GM23248 (cell line): ENCODE measurements around the gene HMG20B. TPM values are rescaled to one million over a fixed set of nuclear protein-coding genes. Genes with fewer than 3 reads are reported as not detected.

Experiments used
- DNase-seq: peaks from one replicate; pipeline ENCODE4 v3.0.0-alpha.2; 2015
- H2AFZ ChIP-seq: fragments of 200-600 bp; sonication (generic); 2 replicates; pipeline ENCODE4 v1.6.1; 2016; ENCODE audit warnings: antibody characterized with exemption
- H3F3A ChIP-seq: fragments of 200-600 bp; sonication (generic); 2 replicates; pipeline ENCODE4 v1.6.1; 2016; ENCODE audit warnings: mild to moderate bottlenecking, antibody characterized with exemption, mixed run types; ENCODE audit not compliant: insufficient read depth
- H3K27ac ChIP-seq: fragments of 200-600 bp; sonication (generic); 2 replicates; pipeline ENCODE4 v1.5.1; 2016; ENCODE audit warnings: mild to moderate bottlenecking
- H3K27me3 ChIP-seq: fragments of 200-600 bp; sonication (generic); replicated peaks from 2 replicates; pipeline ENCODE4 v1.6.1; 2016; ENCODE audit warnings: mild to moderate bottlenecking; ENCODE audit not compliant: insufficient read depth
- H3K36me3 ChIP-seq: fragments of 200-600 bp; sonication (generic); 2 replicates; pipeline ENCODE4 v1.6.1; 2016; ENCODE audit warnings: low read depth, mild to moderate bottlenecking
- H3K4me1 ChIP-seq: fragments of 200-600 bp; sonication (generic); 2 replicates; pipeline ENCODE4 v1.6.1; 2016; ENCODE audit warnings: mild to moderate bottlenecking; ENCODE audit not compliant: insufficient read depth
- H3K4me2 ChIP-seq: fragments of 200-600 bp; sonication (generic); one replicate; pipeline ENCODE4 v1.6.1; 2016; ENCODE audit warnings: mild to moderate bottlenecking; ENCODE audit not compliant: unreplicated experiment
- H3K4me3 ChIP-seq: fragments of 200-600 bp; sonication (generic); 2 replicates; pipeline ENCODE4 v1.5.1; 2016; ENCODE audit warnings: mild to moderate bottlenecking
- H3K79me2 ChIP-seq: fragments of 200-600 bp; sonication (generic); 2 replicates; pipeline ENCODE4 v1.6.1; 2016; ENCODE audit warnings: mild to moderate bottlenecking; ENCODE audit not compliant: insufficient read depth
- H3K9ac ChIP-seq: fragments of 200-600 bp; sonication (generic); 2 replicates; pipeline ENCODE4 v1.6.1; 2016; ENCODE audit warnings: mild to moderate bottlenecking
- H3K9me2 ChIP-seq: fragments of 200-600 bp; sonication (generic); 2 replicates; pipeline ENCODE4 v1.6.1; 2016; ENCODE audit warnings: mixed run types, mild to moderate bottlenecking, moderate library complexity; ENCODE audit not compliant: insufficient read depth
- H3K9me3 ChIP-seq: fragments of 200-600 bp; sonication (generic); one replicate; pipeline ENCODE4 v1.6.1; 2017; ENCODE audit warnings: low read depth
- H4K20me1 ChIP-seq: fragments of 200-600 bp; sonication (generic); 2 replicates; pipeline ENCODE4 v1.6.0; 2016; ENCODE audit not compliant: insufficient read depth
- EZH2 ChIP-seq: fragments of 200-600 bp; sonication (generic); IDR thresholded peaks from 2 replicates; pipeline ENCODE4 v1.6.1; 2018; ENCODE audit warnings: antibody characterized with exemption, mild to moderate bottlenecking; ENCODE audit not compliant: insufficient read depth, poor library complexity, severe bottlenecking
- EZH2phosphoT487 ChIP-seq: fragments of 200-600 bp; sonication (generic); IDR thresholded peaks from 2 replicates; pipeline ENCODE4 v1.6.1; 2018; ENCODE audit warnings: antibody characterized with exemption, moderate library complexity, mild to moderate bottlenecking, low read depth; ENCODE audit not compliant: insufficient read depth
- WGBS, 2 experiments: methylation state at CpG; one replicate each; pipeline ENCODE4 v1.1.6; 2015 to 2017; ENCODE audit warnings: low lambda C conversion rate in 2 of 2, low coverage in 1 of 2; ENCODE audit errors: missing lambda C conversion rate in 2 of 2; 5-methylcytosine and 5-hydroxymethylcytosine counted together
- in situ Hi-C: fragments of 300-500 bp; cut with MboI; formaldehyde crosslinking; loops from 2 replicates; pipeline ENCODE4 v1.15.0; 2020
- polyA plus RNA-seq: library from polyadenylated mRNA; unstranded; fragments of >200 nt; fragmentation: Nextera tagmentation; extraction: Ambion mirVana; gene quantifications from 2 replicates; pipeline ENCODE4 v1.2.1, GENCODE V29; 2016
- total RNA-seq: library from RNA; depleted of rRNA; stranded (reverse); fragments of >200 nt; shearing (Covaris generic); gene quantifications from 2 replicates; pipeline ENCODE4 v1.2.3, GENCODE V29; 2014

Gene HMG20B
- total and polyA plus RNA-seq, 2 experiments from 2014 or later: 83.9 to 112 TPM

- no peaks in the 10 kb centered on the region; the same call in 1 of the 2 replicates for H3F3A ChIP-seq
- in situ Hi-C loops: loop anchor here (25.0 kb wide), 1 partner anchor 297 kb away; no protein-coding TSS in a partner anchor
- no peaks in the 10 kb centered on the region for H3K9me3 ChIP-seq
- no peaks in the 10 kb centered on the region for H3K9me2 ChIP-seq
- H3K4me2 ChIP-seq: no peak overlapping the region
- H3K79me2 ChIP-seq: no peaks in the 10 kb centered on the region
- no peaks in the 10 kb centered on the region for H4K20me1 ChIP-seq
- TF ChIP-seq EZH2phosphoT487: no peak
- TF ChIP-seq EZH2: no peak
- no peak overlapping the region for H3K4me3 ChIP-seq
- no peaks in the 10 kb centered on the region for H3K4me1 ChIP-seq
- WGBS, 2 experiments: 75 to 87% methylated on average over 13 to 21 of the region's 21 CpGs
- H3K36me3 ChIP-seq: no peaks in the 10 kb centered on the region
- no peak overlapping the region for H2AFZ ChIP-seq
- no peak overlapping the region for H3K27ac ChIP-seq
- H3K27me3 ChIP-seq: no peaks in the 10 kb centered on the region
- H3K9ac ChIP-seq: no peak overlapping the region
- no peak for DNase-seq
These were observed 36.1 kb downstream of the HMG20B start for GRCh38 chr19:3608750-3609322.

- Histone ChIP-seq H2AFZ (no peak overlapping the region), H3K4me1 (no peaks in the 10 kb centered on the region), H4K20me1 (no peaks in the 10 kb centered on the region), H3K9me3 (no peaks in the 10 kb centered on the region), H3K27me3 (no peaks in the 10 kb centered on the region), H3K9ac (no peak overlapping the region), H3K36me3 (no peaks in the 10 kb centered on the region), H3K4me2 (no peak overlapping the region), H3K79me2 (no peaks in the 10 kb centered on the region), H3K9me2 (no peaks in the 10 kb centered on the region), H3K27ac (no peak overlapping the region), H3F3A (no peaks in the 10 kb centered on the region; the same call in 1 of the 2 replicates), H3K4me3 (no peak overlapping the region)
- in situ Hi-C loops: loop anchor here (25.0 kb wide), 1 partner anchor 298 kb away; no protein-coding TSS in a partner anchor
- TF ChIP-seq EZH2phosphoT487: no peak
- TF ChIP-seq EZH2: no peak
- 68 to 72% methylated on average over 24 of the region's 24 CpGs for WGBS, 2 experiments
- DNase-seq: peak; percentile 36
These were observed 37.3 kb downstream of the HMG20B start for GRCh38 chr19:3609779-3610719.

- no peaks in the 10 kb centered on the region for H3K9me3 ChIP-seq
- no peak for DNase-seq
- in situ Hi-C loops: loop anchor here (25.0 kb wide), 1 partner anchor 299 kb away; no protein-coding TSS in a partner anchor
- no peaks in the 10 kb centered on the region; the same call in 1 of the 2 replicates for H3F3A ChIP-seq
- 83 to 85% methylated on average over 34 to 39 of the region's 41 CpGs for WGBS, 2 experiments
- H3K27ac ChIP-seq: no peak overlapping the region
- no peak overlapping the region for H3K4me3 ChIP-seq
- no peaks in the 10 kb centered on the region for H3K9me2 ChIP-seq
- H3K27me3 ChIP-seq: no peaks in the 10 kb centered on the region
- no peaks in the 10 kb centered on the region for H3K79me2 ChIP-seq
- H3K4me1 ChIP-seq: no peaks in the 10 kb centered on the region
- no peak overlapping the region for H2AFZ ChIP-seq
- TF ChIP-seq EZH2phosphoT487 (no peak), EZH2 (no peak)
- H3K9ac ChIP-seq: no peak overlapping the region
- no peak overlapping the region for H3K4me2 ChIP-seq
- no peaks in the 10 kb centered on the region for H4K20me1 ChIP-seq
- no peaks in the 10 kb centered on the region for H3K36me3 ChIP-seq
These were observed 38.3 kb downstream of the HMG20B start for GRCh38 chr19:3610745-3611717.
